ENCODE results near the gene MFSD6.

Gene MFSD6

GRCh38 chr2:190538201-190538600, 130.0 kb downstream of the MFSD6 start:
- DNase-seq (ENCODE audit: low read depth, low spot score) = no peak
- TF ChIP-seq POLR2AphosphoS5 (IDR thresholded peaks at IDR 0.05; ENCODE audit: borderline replicate concordance, low read depth, low read length) = no peak
- no peak for TF ChIP-seq FOXP2 (optimal IDR thresholded peaks at IDR 0.05; ENCODE audit: control extremely low read depth, extremely low read length, insufficient read depth)
- TF ChIP-seq EZH2 (IDR thresholded peaks at IDR 0.05) = no peak
- Histone ChIP-seq H3K27ac (no peak overlapping the region), H3K36me3 (ENCODE audit: insufficient read depth, low read length) (peaks cover 5% of the 10 kb centered on the region; the same call in 1 of the 2 replicates), H3K9ac (ENCODE audit: insufficient read length) (no peak overlapping the region), H3K9me3 (ENCODE audit: low read depth, low read length) (peaks cover 6% of the 10 kb centered on the region; the same call in 1 of the 2 replicates), H3K4me3 (no peak overlapping the region)

- H3K9ac ChIP-seq (ENCODE audit: insufficient read length) = no peak overlapping the region
- TF ChIP-seq EZH2 (IDR thresholded peaks at IDR 0.05) (no peak), POLR2AphosphoS5 (IDR thresholded peaks at IDR 0.05; ENCODE audit: borderline replicate concordance, low read depth, low read length) (no peak), FOXP2 (optimal IDR thresholded peaks at IDR 0.05; ENCODE audit: control extremely low read depth, extremely low read length, insufficient read depth) (no peak)
These were observed 131.9 kb downstream of the MFSD6 start for GRCh38 chr2:190540048-190540447.

GRCh38 chr2:190545093-190545492, 136.9 kb downstream of the MFSD6 start:
- no peak for TF ChIP-seq FOXP2 (optimal IDR thresholded peaks at IDR 0.05; ENCODE audit: control extremely low read depth, extremely low read length, insufficient read depth)
- TF ChIP-seq EZH2 (IDR thresholded peaks at IDR 0.05) = no peak
- TF ChIP-seq POLR2AphosphoS5 (IDR thresholded peaks at IDR 0.05; ENCODE audit: borderline replicate concordance, low read depth, low read length) = no peak
- Histone ChIP-seq H3K9ac (ENCODE audit: insufficient read length) (peak overlapping the region; percentile 46), H3K4me3 (peak overlapping the region; percentile 25; the same call in 1 of the 2 replicates)

More at GRCh38 chr2:190540048-190540447, 131.9 kb downstream of the MFSD6 start:
- no peak overlapping the region for H3K27ac ChIP-seq
- H3K4me3 ChIP-seq = no peak overlapping the region
- no peak for DNase-seq (ENCODE audit: low read depth, low spot score)
- H3K9me3 ChIP-seq (ENCODE audit: low read depth, low read length) = peaks cover 6% of the 10 kb centered on the region; the same call in 1 of the 2 replicates
- H3K36me3 ChIP-seq (ENCODE audit: insufficient read depth, low read length) = peaks cover 5% of the 10 kb centered on the region; the same call in 1 of the 2 replicates

GRCh38 chr2:190545555-190546385, 137.6 kb downstream of the MFSD6 start:
- peak overlapping the region; percentile 73; the same call in 1 of the 2 replicates for H3K27ac ChIP-seq
- TF ChIP-seq FOXP2 (optimal IDR thresholded peaks at IDR 0.05; ENCODE audit: control extremely low read depth, extremely low read length, insufficient read depth) (no peak), POLR2AphosphoS5 (IDR thresholded peaks at IDR 0.05; ENCODE audit: borderline replicate concordance, low read depth, low read length) (no peak), EZH2 (IDR thresholded peaks at IDR 0.05) (no peak)
- no peaks in the 10 kb centered on the region for H3K9me3 ChIP-seq (ENCODE audit: low read depth, low read length)
- H3K4me3 ChIP-seq = peak overlapping the region; percentile 25; the same call in 1 of the 2 replicates
- no peak for DNase-seq (ENCODE audit: low read depth, low spot score)
- peak overlapping the region; percentile 46 for H3K9ac ChIP-seq (ENCODE audit: insufficient read length)
- H3K36me3 ChIP-seq (ENCODE audit: insufficient read depth, low read length) = no peaks in the 10 kb centered on the region

More at GRCh38 chr2:190545093-190545492, 136.9 kb downstream of the MFSD6 start:
- Histone ChIP-seq H3K9me3 (ENCODE audit: low read depth, low read length) (no peaks in the 10 kb centered on the region), H3K36me3 (ENCODE audit: insufficient read depth, low read length) (no peaks in the 10 kb centered on the region), H3K27ac (peak overlapping the region; percentile 73; the same call in 1 of the 2 replicates)
- DNase-seq (ENCODE audit: low read depth, low spot score) = no peak

GRCh38 chr2:190546734-190547133, 138.6 kb downstream of the MFSD6 start:
- no peaks in the 10 kb centered on the region for H3K36me3 ChIP-seq (ENCODE audit: insufficient read depth, low read length)
- H3K9me3 ChIP-seq (ENCODE audit: low read depth, low read length) = no peaks in the 10 kb centered on the region
- DNase-seq (ENCODE audit: low read depth, low spot score) = no peak
- no peak overlapping the region for H3K4me3 ChIP-seq
- H3K9ac ChIP-seq (ENCODE audit: insufficient read length) = no peak overlapping the region
- no peak overlapping the region for H3K27ac ChIP-seq
- TF ChIP-seq FOXP2 (optimal IDR thresholded peaks at IDR 0.05; ENCODE audit: control extremely low read depth, extremely low read length, insufficient read depth) = no peak
- TF ChIP-seq EZH2 (IDR thresholded peaks at IDR 0.05) = no peak
- no peak for TF ChIP-seq POLR2AphosphoS5 (IDR thresholded peaks at IDR 0.05; ENCODE audit: borderline replicate concordance, low read depth, low read length)

- no peak for DNase-seq (ENCODE audit: low read depth, low spot score)
- Histone ChIP-seq H3K36me3 (ENCODE audit: insufficient read depth, low read length) (no peaks in the 10 kb centered on the region), H3K27ac (no peak overlapping the region), H3K9ac (ENCODE audit: insufficient read length) (no peak overlapping the region), H3K9me3 (ENCODE audit: low read depth, low read length) (no peaks in the 10 kb centered on the region), H3K4me3 (no peak overlapping the region)
- TF ChIP-seq FOXP2 (optimal IDR thresholded peaks at IDR 0.05; ENCODE audit: control extremely low read depth, extremely low read length, insufficient read depth) (no peak), EZH2 (IDR thresholded peaks at IDR 0.05) (no peak), POLR2AphosphoS5 (IDR thresholded peaks at IDR 0.05; ENCODE audit: borderline replicate concordance, low read depth, low read length) (no peak)
These were observed 139.7 kb downstream of the MFSD6 start for GRCh38 chr2:190547886-190548285.

GRCh38 chr2:190550137-190550536, 142.0 kb downstream of the MFSD6 start:
- Histone ChIP-seq H3K9ac (ENCODE audit: insufficient read length) (no peak overlapping the region), H3K27ac (no peak overlapping the region), H3K36me3 (ENCODE audit: insufficient read depth, low read length) (no peaks in the 10 kb centered on the region), H3K9me3 (ENCODE audit: low read depth, low read length) (no peaks in the 10 kb centered on the region), H3K4me3 (no peak overlapping the region)
- TF ChIP-seq EZH2 (IDR thresholded peaks at IDR 0.05) (no peak), FOXP2 (optimal IDR thresholded peaks at IDR 0.05; ENCODE audit: control extremely low read depth, extremely low read length, insufficient read depth) (no peak)
- no peak for DNase-seq (ENCODE audit: low read depth, low spot score)
